ENCODE measurements around the gene ING3. TPM values are rescaled to one million over a fixed set of nuclear protein-coding genes. Genes with fewer than 3 reads are reported as not detected.

Gene ING3
- total RNA-seq, 1 experiment from 2014 or later = 23.1 TPM

- WGBS (ENCODE audit: extremely low coverage, insufficient read length, low lambda C conversion rate) = no CpG with 5 or more reads among the region's 1 CpG
- Histone ChIP-seq H3K18ac (ENCODE audit: insufficient read length, low read depth, low read length) (no peak overlapping the region), H4K8ac (replicated peaks; ENCODE audit: insufficient read length, low read depth, low read length) (no peak overlapping the region), H3K27ac (ENCODE audit: insufficient read length, low read depth, low read length) (no peak overlapping the region), H3K56ac (ENCODE audit: insufficient read length, low read depth, low read length) (no peak overlapping the region), H3K23me2 (ENCODE audit: insufficient read length, low read depth, low read length, poor library complexity, severe bottlenecking) (peaks cover 4% of the 10 kb centered on the region), H2BK5ac (ENCODE audit: insufficient read length, low read length) (no peak overlapping the region), H3K14ac (ENCODE audit: insufficient read depth, low read length) (no peak overlapping the region), H3K23ac (ENCODE audit: insufficient read length, low read depth, low read length) (no peak overlapping the region), H4K91ac (ENCODE audit: insufficient read length, low read depth, low read length) (no peak overlapping the region), H2BK12ac (ENCODE audit: insufficient read length, low read depth, low read length) (no peak overlapping the region), H3K9ac (ENCODE audit: extremely low read depth, insufficient read length, low read length) (no peak overlapping the region), H2AK5ac (ENCODE audit: insufficient read length, low read length) (no peak overlapping the region), H3T11ph (ENCODE audit: low read length) (no peak overlapping the region), H3K27me3 (ENCODE audit: insufficient read depth, low read length) (peaks cover 3% of the 10 kb centered on the region; the same call in 1 of the 2 replicates), H3K4me1 (ENCODE audit: insufficient read depth, low read length) (no peaks in the 10 kb centered on the region), H2BK20ac (ENCODE audit: low read depth, low read length, poor library complexity, severe bottlenecking) (no peak overlapping the region), H3K4ac (ENCODE audit: low read depth, low read length) (no peak overlapping the region), H3K4me2 (ENCODE audit: insufficient read depth, insufficient read length, low read length) (no peak overlapping the region), H3K79me2 (ENCODE audit: insufficient read depth, low read length) (no peaks in the 10 kb centered on the region), H3K79me1 (ENCODE audit: insufficient read depth, low read depth, low read length, poor library complexity, severe bottlenecking) (no peaks in the 10 kb centered on the region), H2AFZ (ENCODE audit: low read length) (no peak overlapping the region), H2BK120ac (ENCODE audit: low read depth, low read length, poor library complexity, severe bottlenecking) (no peak overlapping the region), H3K9me3 (ENCODE audit: control insufficient read depth, low read depth, low read length) (no peaks in the 10 kb centered on the region), H4K20me1 (ENCODE audit: control insufficient read depth, insufficient read depth, insufficient read length) (no peaks in the 10 kb centered on the region), H2BK15ac (ENCODE audit: low read depth, low read length) (no peak overlapping the region), H4K5ac (ENCODE audit: insufficient read length, low read depth, low read length) (no peak overlapping the region)
- H3K9me3 Mint-ChIP-seq = no peaks in the 10 kb centered on the region
- DNase-seq = no peak
- H3K4me3 Mint-ChIP-seq = no peak overlapping the region
- H3K27me3 Mint-ChIP-seq (ENCODE audit: low read depth) = peaks cover 30% of the 10 kb centered on the region
- no peak overlapping the region for H3K27ac Mint-ChIP-seq
- no peak for TF ChIP-seq CTCF (conservative IDR thresholded peaks at IDR 0.05)
- H3K36me3 Mint-ChIP-seq (ENCODE audit: insufficient read depth in 1 of 3, low read depth in 3 of 3) = no peaks in the 10 kb centered on the region
- peaks cover 10 to 14% of the 10 kb centered on the region in 2 experiments for H3K4me1 Mint-ChIP-seq
These were observed 40.6 kb downstream of the ING3 start for GRCh38 chr7:120991161-120991560.
